IPS-15b (cell line): ENCODE data around the gene HPCAL1.

Source experiments
- H3K27me3 ChIP-seq: one replicate; pipeline ENCODE4 v1.6.1; 2013; ENCODE audit warnings: low read length; ENCODE audit not compliant: control insufficient read depth, insufficient read depth
- H3K36me3 ChIP-seq: one replicate; pipeline ENCODE4 v1.6.1; 2013; ENCODE audit warnings: low read length; ENCODE audit not compliant: control insufficient read depth, insufficient read depth
- H3K4me1 ChIP-seq: one replicate; pipeline ENCODE4 v1.6.1; 2013; ENCODE audit warnings: mild to moderate bottlenecking, low read length; ENCODE audit not compliant: control insufficient read depth, insufficient read depth
- H3K4me3 ChIP-seq: one replicate; pipeline ENCODE4 v1.5.1; 2013; ENCODE audit warnings: low read depth, low read length
- H3K9ac ChIP-seq: one replicate; pipeline ENCODE4 v1.6.1; 2013; ENCODE audit warnings: low read depth, mild to moderate bottlenecking, low read length
- H3K9me3 ChIP-seq: one replicate; pipeline ENCODE4 v1.6.1; 2013; ENCODE audit warnings: mild to moderate bottlenecking, low read length; ENCODE audit not compliant: control insufficient read depth, insufficient read depth

Gene HPCAL1

GRCh38 chr2:10408649-10409579 is 106.2 kb downstream of the HPCAL1 start:
- Histone ChIP-seq H3K27me3 (no peaks in the 10 kb centered on the region), H3K4me1 (no peaks in the 10 kb centered on the region), H3K9me3 (no peaks in the 10 kb centered on the region), H3K36me3 (no peaks in the 10 kb centered on the region), H3K4me3 (no peak overlapping the region), H3K9ac (no peak overlapping the region)

DNA sequence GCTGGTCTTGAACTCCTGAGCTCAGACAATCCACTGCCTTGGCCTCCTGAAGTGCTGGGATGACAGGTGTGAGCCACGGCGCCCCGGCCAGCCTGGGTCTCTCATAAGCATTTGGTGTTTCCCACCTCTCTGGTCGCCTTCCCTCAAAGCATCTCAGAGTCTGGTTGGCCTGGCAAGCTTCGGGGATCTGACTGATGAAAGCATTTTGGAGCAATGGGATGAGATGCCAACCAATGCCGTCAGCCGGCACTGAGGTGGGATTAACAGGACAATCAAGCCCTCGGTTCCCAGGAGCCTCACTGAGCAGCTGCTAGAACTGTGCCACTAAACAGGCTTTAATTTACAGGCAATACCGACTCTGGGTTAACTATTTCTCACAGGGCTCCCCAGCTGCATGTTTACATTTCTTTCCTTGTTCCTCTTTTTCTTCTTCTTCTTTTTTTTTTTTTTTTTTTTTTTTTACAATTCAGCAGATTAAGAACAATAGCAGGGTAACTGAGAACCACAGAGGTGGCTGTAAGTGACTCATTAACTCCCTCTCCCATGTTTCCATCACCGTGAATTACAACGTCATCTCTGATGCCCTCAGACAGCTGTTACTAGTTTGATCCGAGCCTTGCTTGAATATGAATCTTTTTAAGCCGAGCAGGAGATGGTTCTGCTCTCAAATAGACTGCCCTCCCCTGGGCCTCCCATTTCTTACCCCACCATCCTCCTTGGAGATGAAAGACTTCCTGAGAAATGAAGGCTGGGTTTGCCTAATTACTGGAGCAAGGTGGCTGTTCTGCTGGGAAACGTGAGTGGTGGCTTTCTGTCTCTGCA is 107.5 kb downstream of the HPCAL1 start:
- no peak overlapping the region for H3K4me3 ChIP-seq
- H3K27me3 ChIP-seq, result no peaks in the 10 kb centered on the region
- H3K4me1 ChIP-seq, result no peaks in the 10 kb centered on the region
- no peaks in the 10 kb centered on the region for H3K36me3 ChIP-seq
- H3K9me3 ChIP-seq, result no peaks in the 10 kb centered on the region
- H3K9ac ChIP-seq, result no peak overlapping the region

DNA sequence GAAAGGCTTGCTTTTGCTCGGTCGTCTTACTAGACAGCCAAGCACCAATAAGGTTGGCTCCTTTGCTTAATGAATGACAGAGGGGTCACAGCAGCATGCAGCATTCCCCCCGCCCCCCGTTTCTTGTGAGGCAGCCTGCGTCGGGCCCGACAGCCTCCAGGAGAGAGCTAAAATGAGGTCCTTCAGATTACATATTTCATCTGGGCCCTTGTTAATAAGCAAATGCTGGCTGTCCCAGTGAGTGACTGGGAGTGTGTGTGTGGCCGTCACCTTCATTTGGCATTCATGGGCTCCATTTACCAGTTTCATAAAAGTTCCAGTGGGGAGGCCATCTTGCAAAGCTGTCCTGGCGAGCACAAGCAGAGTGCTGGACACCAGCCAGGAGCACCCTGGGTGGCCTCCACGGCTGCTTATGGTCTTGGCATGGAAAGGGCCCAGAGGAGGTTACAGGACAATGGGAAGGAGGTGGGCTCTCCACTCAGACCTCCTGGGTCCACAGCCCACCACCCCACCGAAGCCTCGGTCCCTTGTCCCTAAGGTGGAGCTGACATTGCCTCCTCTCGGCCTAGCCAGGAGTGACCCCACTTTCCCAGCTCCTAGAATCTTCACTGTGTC is 108.2 kb downstream of the HPCAL1 start:
- H3K9ac ChIP-seq, result no peak overlapping the region
- H3K27me3 ChIP-seq, result no peaks in the 10 kb centered on the region
- no peaks in the 10 kb centered on the region for H3K36me3 ChIP-seq
- no peaks in the 10 kb centered on the region for H3K4me1 ChIP-seq
- no peaks in the 10 kb centered on the region for H3K9me3 ChIP-seq
- no peak overlapping the region for H3K4me3 ChIP-seq

DNA sequence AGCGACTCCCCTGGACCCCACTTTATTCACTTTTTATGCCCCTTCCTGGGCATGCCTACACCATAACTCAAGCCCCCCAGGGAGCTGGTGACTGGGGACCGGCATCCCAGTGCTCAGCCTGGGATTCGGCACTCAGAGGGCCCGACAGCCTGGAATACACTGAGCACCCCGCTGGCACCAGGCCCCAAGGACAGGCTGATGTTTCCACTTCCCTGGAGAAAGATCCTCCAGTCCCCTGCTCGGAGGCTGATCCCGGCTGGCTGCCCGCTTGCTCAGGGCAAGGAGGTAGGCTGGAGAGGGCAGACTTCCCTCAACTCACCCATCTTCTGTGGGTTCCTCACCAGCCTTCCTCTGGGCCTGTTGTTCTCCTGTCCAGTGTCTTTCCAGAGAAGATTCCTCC is 108.9 kb downstream of the HPCAL1 start:
- Histone ChIP-seq H3K4me1 (no peaks in the 10 kb centered on the region), H3K9ac (no peak overlapping the region), H3K9me3 (no peaks in the 10 kb centered on the region)

DNA sequence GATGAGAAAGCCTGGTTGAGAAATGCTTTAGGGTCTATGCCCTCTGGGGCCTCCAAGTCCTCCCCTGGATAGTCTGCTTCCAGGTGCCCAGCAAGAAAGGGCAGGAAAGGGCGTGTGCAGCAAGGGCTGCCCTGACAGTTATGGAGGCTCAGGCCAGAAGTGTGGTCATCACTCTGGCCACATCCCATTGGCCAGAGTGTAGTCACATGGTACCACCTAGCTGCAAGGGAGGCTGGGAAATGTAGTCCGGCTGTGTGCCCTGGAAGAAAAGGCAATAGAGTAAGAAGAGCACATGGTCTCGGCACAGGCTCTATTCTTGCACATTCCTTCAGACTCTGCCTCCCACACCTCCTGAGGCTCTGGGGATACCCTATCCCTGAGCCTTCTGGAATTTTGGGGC is 109.7 kb downstream of the HPCAL1 start:
- Histone ChIP-seq H3K9me3 (no peaks in the 10 kb centered on the region), H3K4me3 (no peak overlapping the region), H3K9ac (no peak overlapping the region), H3K4me1 (no peaks in the 10 kb centered on the region), H3K36me3 (no peaks in the 10 kb centered on the region), H3K27me3 (no peaks in the 10 kb centered on the region)

More for the DNA sequence above, 108.9 kb downstream of the HPCAL1 start:
- Histone ChIP-seq H3K4me3 (no peak overlapping the region), H3K27me3 (no peaks in the 10 kb centered on the region), H3K36me3 (no peaks in the 10 kb centered on the region)

DNA sequence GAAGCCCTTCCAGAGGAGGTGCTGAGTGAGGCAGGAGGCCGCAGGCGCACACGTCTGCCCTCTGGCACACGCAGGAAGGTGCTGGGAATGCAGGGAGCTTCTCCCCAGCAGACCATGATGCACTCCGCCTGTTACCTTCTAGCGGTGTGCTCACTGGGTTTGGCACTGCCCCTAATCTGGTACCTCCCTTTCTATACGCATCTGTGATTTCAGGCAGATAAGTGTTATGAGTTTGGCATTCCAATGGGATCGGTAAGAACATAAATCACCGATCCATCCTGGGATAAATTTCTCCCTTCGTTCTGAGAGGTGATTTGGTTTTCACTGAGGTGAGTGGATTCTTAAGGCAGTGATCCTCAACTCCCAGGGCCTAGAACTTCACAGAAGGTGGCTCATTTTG is 110.8 kb downstream of the HPCAL1 start:
- Histone ChIP-seq H3K4me3 (no peak overlapping the region), H3K9ac (no peak overlapping the region), H3K4me1 (no peaks in the 10 kb centered on the region), H3K36me3 (no peaks in the 10 kb centered on the region), H3K9me3 (no peaks in the 10 kb centered on the region), H3K27me3 (no peaks in the 10 kb centered on the region)

DNA sequence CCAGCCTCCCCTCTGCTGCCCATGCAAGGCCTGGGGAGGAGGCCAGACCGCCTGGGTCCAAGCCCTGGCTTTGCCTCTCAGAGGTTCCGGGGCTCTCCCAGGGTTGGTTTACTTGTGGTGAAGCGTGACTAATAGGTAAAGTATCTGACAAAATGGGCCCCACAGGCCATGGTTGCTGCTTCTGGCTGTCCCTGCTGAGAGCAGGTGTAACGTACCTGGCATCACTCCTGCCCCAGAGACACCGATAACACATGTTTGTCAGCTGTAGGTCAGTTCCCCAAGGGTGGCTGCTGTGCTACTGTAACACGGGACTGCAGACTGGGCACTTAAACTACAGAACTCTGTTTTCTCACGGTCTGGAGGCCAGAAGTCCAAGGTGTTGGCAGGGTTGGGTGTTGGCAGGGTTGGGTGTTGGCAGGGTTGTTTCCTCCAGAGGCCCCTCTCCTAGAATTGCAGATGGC is 111.3 kb downstream of the HPCAL1 start:
- Histone ChIP-seq H3K9me3 (no peaks in the 10 kb centered on the region), H3K4me3 (no peak overlapping the region), H3K36me3 (no peaks in the 10 kb centered on the region), H3K4me1 (no peaks in the 10 kb centered on the region), H3K9ac (no peak overlapping the region), H3K27me3 (no peaks in the 10 kb centered on the region)

DNA sequence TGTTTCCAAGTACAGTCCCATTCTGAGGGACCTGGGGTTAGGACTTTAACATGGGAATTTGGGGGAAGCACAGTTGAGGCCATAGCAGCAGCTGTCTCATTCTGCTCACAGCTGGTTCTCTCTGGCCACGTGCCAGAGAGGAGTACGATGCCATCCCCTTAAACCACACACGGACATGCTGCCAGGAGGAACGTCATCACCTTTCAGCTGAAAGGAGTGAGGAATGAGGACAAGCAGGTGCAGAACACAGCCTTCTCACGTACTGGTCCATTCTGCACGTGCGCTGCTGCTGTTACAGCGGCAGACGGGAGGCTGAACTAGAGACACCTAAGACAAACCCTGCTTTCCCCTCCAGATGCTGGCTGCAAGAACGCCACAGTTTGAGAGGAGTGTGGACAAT is 111.9 kb downstream of the HPCAL1 start:
- H3K9ac ChIP-seq, result no peak overlapping the region
- no peaks in the 10 kb centered on the region for H3K9me3 ChIP-seq
- no peaks in the 10 kb centered on the region for H3K4me1 ChIP-seq
- H3K4me3 ChIP-seq, result no peak overlapping the region
- H3K36me3 ChIP-seq, result no peaks in the 10 kb centered on the region
- no peaks in the 10 kb centered on the region for H3K27me3 ChIP-seq

DNA sequence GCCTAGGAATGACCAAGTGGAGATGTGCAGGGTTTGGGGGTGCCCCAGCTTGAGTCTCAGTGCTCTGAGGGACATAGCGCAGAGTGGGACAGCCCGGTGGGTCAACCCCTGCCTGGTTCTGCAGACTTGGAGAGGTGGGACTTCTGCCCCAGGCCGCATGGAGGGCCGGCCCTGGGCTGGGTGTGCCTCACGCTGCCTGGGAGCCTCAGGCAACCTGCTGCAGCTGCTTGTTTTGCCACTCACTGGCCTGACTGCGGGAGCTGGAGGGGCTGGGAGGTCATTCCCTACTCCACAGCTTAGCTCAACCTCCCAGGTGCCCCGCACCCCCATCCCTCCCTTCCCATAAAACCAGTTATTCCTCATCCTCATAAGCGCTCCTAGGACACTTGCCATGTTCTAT is 112.3 kb downstream of the HPCAL1 start:
- Histone ChIP-seq H3K27me3 (no peaks in the 10 kb centered on the region), H3K4me3 (no peak overlapping the region), H3K4me1 (no peaks in the 10 kb centered on the region), H3K9ac (no peak overlapping the region), H3K36me3 (no peaks in the 10 kb centered on the region), H3K9me3 (no peaks in the 10 kb centered on the region)

- Histone ChIP-seq H3K4me3 (no peak overlapping the region), H3K9ac (no peak overlapping the region), H3K9me3 (no peaks in the 10 kb centered on the region), H3K4me1 (no peaks in the 10 kb centered on the region), H3K27me3 (no peaks in the 10 kb centered on the region), H3K36me3 (no peaks in the 10 kb centered on the region)
These were observed 112.9 kb downstream of the HPCAL1 start for GRCh38 chr2:10415640-10416039.

DNA sequence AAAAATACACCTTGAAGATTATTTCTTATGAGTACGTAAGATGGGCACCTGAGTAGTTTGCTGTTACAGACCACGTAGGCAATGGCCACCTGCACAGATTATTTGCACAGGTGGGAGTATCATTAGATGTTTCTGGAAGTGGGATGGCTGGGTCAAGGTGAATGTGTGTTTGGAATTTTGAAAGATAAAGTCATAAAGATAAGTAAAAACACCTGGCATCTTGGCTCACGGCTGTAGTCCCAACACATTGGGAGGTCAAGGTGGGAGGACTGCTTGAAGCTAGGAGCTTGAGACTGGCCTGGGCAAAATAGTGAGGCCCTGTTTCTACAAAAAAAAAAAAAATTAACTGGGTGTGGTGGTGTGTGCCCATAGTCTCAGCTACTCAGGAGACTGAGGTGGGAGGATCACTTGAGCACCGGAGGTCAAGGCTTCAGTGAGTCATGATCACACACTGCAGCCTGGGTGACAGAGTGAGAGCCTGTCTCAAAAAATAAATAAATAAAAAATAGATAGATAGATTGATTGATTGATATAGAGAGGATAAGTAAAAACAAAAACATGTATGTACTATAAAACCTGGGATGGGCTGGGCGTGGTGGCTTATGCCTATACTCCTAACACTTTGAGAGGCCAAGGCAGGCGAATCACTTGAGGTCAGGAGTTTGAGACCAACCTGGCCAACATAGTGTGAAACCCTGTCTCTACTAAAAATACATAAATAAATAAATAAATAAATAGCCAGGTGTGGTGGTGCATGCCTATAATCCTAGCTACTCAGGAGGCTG is 115.0 kb downstream of the HPCAL1 start:
- Histone ChIP-seq H3K4me1 (no peaks in the 10 kb centered on the region), H3K36me3 (no peaks in the 10 kb centered on the region), H3K9ac (no peak overlapping the region), H3K9me3 (no peaks in the 10 kb centered on the region), H3K27me3 (no peaks in the 10 kb centered on the region), H3K4me3 (no peak overlapping the region)
